COR-L47 (cell line): ENCODE results near the gene MYBPHL.

Experiments used
- DNase-seq: peaks from one replicate; lab custom pipeline; 2025; lab: John Stamatoyannopoulos, UW

The MYBPHL gene

GRCh38 chr1:109306832-109307273, at the start of gene MYBPHL:
MYBPHL (minus strand) TSS chr1:109307011; CDS start chr1:109306991, 20 bp downstream.
- no peak for DNase-seq

- no peak for DNase-seq
Measured at GRCh38 chr1:109356505-109356904, 49.7 kb upstream of the MYBPHL start.

- no peak for DNase-seq
Measured at GRCh38 chr1:109354929-109355328, 48.1 kb upstream of the MYBPHL start.

GRCh38 chr1:109351457-109351856, 44.6 kb upstream of the MYBPHL start:
- no peak for DNase-seq

GRCh38 chr1:109350655-109351054, 43.8 kb upstream of the MYBPHL start:
- no peak for DNase-seq

- no peak for DNase-seq
Measured at GRCh38 chr1:109350182-109350581, 43.4 kb upstream of the MYBPHL start.

- no peak for DNase-seq
Measured at GRCh38 chr1:109347511-109347910, 40.7 kb upstream of the MYBPHL start.

- no peak for DNase-seq
Measured at GRCh38 chr1:109341944-109342930, 35.4 kb upstream of the MYBPHL start.

GRCh38 chr1:109338608-109339007, 31.8 kb upstream of the MYBPHL start:
- DNase-seq: no peak

- no peak for DNase-seq
Measured at GRCh38 chr1:109338091-109338490, 31.3 kb upstream of the MYBPHL start.

- DNase-seq: no peak
Measured at GRCh38 chr1:109335091-109335490, 28.3 kb upstream of the MYBPHL start.

- DNase-seq: no peak
Measured at GRCh38 chr1:109331113-109331512, 24.3 kb upstream of the MYBPHL start.

- DNase-seq: no peak
Measured at GRCh38 chr1:109327285-109327684, 20.5 kb upstream of the MYBPHL start.

- no peak for DNase-seq
Measured at GRCh38 chr1:109322974-109323373, 16.2 kb upstream of the MYBPHL start.

GRCh38 chr1:109319114-109319513, 12.3 kb upstream of the MYBPHL start:
- no peak for DNase-seq

- DNase-seq: no peak
Measured at GRCh38 chr1:109316506-109316905, 9.7 kb upstream of the MYBPHL start.

GRCh38 chr1:109315288-109315687, 8.5 kb upstream of the MYBPHL start:
- DNase-seq: no peak

- DNase-seq: no peak
Measured at GRCh38 chr1:109314795-109315194, 8.0 kb upstream of the MYBPHL start.

- no peak for DNase-seq
Measured at GRCh38 chr1:109312978-109313775, 6.4 kb upstream of the MYBPHL start.

- no peak for DNase-seq
Measured at GRCh38 chr1:109312246-109312645, 5.4 kb upstream of the MYBPHL start.

GRCh38 chr1:109309347-109309746, 2.5 kb upstream of the MYBPHL start:
- DNase-seq: no peak

- no peak for DNase-seq
Measured at GRCh38 chr1:109307274-109308021, 637 bp upstream of the MYBPHL start.
